Heart left ventricle (tissue), 16 donors: ENCODE data around the gene CHMP3. TPM values are rescaled to one million over a fixed set of nuclear protein-coding genes. Genes with fewer than 3 reads are reported as not detected.

Source experiments
- ATAC-seq, 4 donors: fragments of 200-7000 bp; cut with Tn5 transposase; one replicate each; pipeline ENCODE4 v1.9.1; 2020 to 2022; ENCODE audit warnings: moderate library complexity in 4 of 4, mild to moderate bottlenecking in 3 of 4, moderate number of reproducible peaks in 1 of 4
- DNase-seq, 5 donors: peaks; one replicate each; pipeline ENCODE4 v3.0.0-alpha.2; 2020
- H3K27ac ChIP-seq, 12 donors: fragments of 200-600 bp; sonication (generic) in 4 of 12; one replicate each; pipeline versions ENCODE4 v1.5.0 to v1.8.0; 2016 to 2022; ENCODE audit warnings: mild to moderate bottlenecking in 2 of 12
- H3K27me3 ChIP-seq, 9 donors: fragments of 200-600 bp; sonication (generic) in 2 of 9; one replicate each; pipeline versions ENCODE4 v1.5.1 to v1.8.0; 2016 to 2022; ENCODE audit warnings: mild to moderate bottlenecking in 3 of 9
- H3K36me3 ChIP-seq, 9 donors: fragments of 200-600 bp; sonication (generic) in 2 of 9; one replicate each; pipeline versions ENCODE4 v1.5.0 to v1.8.0; 2018 to 2022; ENCODE audit warnings: mild to moderate bottlenecking in 2 of 9
- H3K4me1 ChIP-seq, 12 donors: fragments of 200-600 bp; sonication (generic) in 4 of 12; one replicate each; pipeline versions ENCODE4 v1.5.0 to v1.8.0; 2016 to 2022; ENCODE audit warnings: mild to moderate bottlenecking in 3 of 12
- H3K4me3 ChIP-seq, 12 donors: fragments of 200-600 bp; sonication (generic) in 4 of 12; one replicate each; pipeline versions ENCODE4 v1.5.0 to v1.8.0; 2017 to 2022; ENCODE audit warnings: mild to moderate bottlenecking in 9 of 12, moderate library complexity in 4 of 12
- H3K9me3 ChIP-seq, 12 donors: fragments of 200-600 bp; sonication (generic) in 4 of 12; one replicate each; pipeline versions ENCODE4 v1.5.0 to v1.8.0; 2016 to 2022; ENCODE audit warnings: mild to moderate bottlenecking in 1 of 12
- POLR2A ChIP-seq, 2 donors: fragments of 450-650 bp; IDR thresholded peaks; one replicate each; pipeline ENCODE4 v1.6.1; 2017; ENCODE audit warnings: antibody characterized with exemption in 2 of 2, mild to moderate bottlenecking in 2 of 2, moderate library complexity in 2 of 2
- WGBS, 4 donors: extraction: QIAGEN DNeasy Blood & Tissue Kit in 2 of 4; methylation state at CpG; one replicate each; pipeline versions ENCODE4 v1.1.5 to v1.1.7; 2013 to 2018; 5-methylcytosine and 5-hydroxymethylcytosine counted together
- intact Hi-C, 10 donors: fragments of 100-400 bp; cut with DNase I; formaldehyde crosslinking; loops; one replicate each; pipeline versions ENCODE4 v1.11.1 to v1.14.2; 2022
- polyA plus RNA-seq, 2 donors: library from polyadenylated mRNA; stranded (reverse); fragments of 200-250 nt; gene quantifications; one replicate each; pipeline ENCODE4 v1.2.3, GENCODE V29; 2013
- total RNA-seq, 9 donors: library from RNA; depleted of rRNA in 2 of 9; stranded (reverse); fragments of >200 nt in 2 of 9; fragmentation: NEBNext Ultra II Directional in 3 of 9; extraction: Animal tissue kit (Norgen Biotek cat#: 25700) in 3 of 9; gene quantifications; one replicate each; pipeline versions ENCODE4 v1.1.0 to v1.2.4, GENCODE V29; 2016 to 2023
- TF ChIP-seq, protein P1 (sequence below), 12 donors: fragments of 200-600 bp; sonication (generic) in 4 of 12; IDR thresholded peaks; one replicate each; pipeline versions ENCODE4 v1.5.0 to v1.8.0; 2018 to 2022; ENCODE audit warnings: antibody characterized with exemption in 12 of 12, mild to moderate bottlenecking in 5 of 12
- donor health status: ischemic (EF 13 %, LVEDD 7.1; RV severe dilation, severe dysfunction).
- donor health status: healthy with polysubstance abuse.
- donor health status: DM: no; HTN: yes; CAD: no.
- donor health status: DM: no; HTN: no; CAD: no.
- donor health status: ischemic (EF 25% LVEDD 6.9; RV normal size, moderate dysfunction).
- donor health status: ischemic (EF 25% LVEDD 5.7; RV mildly dilated, moderate dysfunction).
- donor health status: healthy.
- donor health status: DM: yes; HTN: yes; CAD: no.
- donor health status: ischemic (EF 35%, LVEDD 5.7; RV mildly dilated, moderate dysfunction).
- donor health status: nonischemic (EF 11% LVEDD 7.7; RV severe dilation, severe dysfunction).
- donor health status: DM: yes; HTN: yes; CAD: no.
- donor health status: PGD.
- donor health status: ischemic (EF 29% LVEDD 5.4; RV normal size, mild dysfunction).
- donor health status: nonischemic (EF 23%, LVEDD 6.1; RV moderate dilation, normal function).

The CHMP3 gene
- total and polyA plus RNA-seq, 11 donors, result 50.0 to 178 (median 144) TPM

DNA sequence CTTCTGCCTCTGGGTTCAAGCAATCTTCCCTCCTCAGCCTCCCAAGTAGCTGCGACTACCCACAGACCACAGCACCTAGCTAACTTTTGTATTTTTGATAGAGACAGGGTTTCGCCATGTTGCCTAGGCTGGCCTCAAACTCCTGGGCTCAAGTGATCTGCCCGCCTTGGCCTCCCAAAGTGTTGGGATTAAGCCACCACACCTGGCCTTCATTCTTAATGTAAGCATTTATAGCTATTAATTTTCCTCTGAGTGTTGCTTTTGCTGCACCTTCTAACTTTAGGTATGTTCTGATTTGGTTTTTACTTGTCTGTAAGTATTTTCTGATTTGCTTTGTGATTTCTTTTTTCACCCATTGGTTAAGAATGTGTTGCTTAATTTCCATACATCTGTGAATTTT, 29.7 kb downstream of the CHMP3 start:
- 93 to 100% (median 96%) methylated on average over 3 of the region's 3 CpGs for WGBS, 4 donors
- Histone ChIP-seq H3K27ac (no peak overlapping the region), H3K4me1 (no peaks in the 10 kb centered on the region), H3K27me3 (no peaks in the 10 kb centered on the region), H3K9me3 (peaks cover 0 to 15% (median 2%) of the 10 kb centered on the region in 12 donors), H3K36me3 (peaks cover 0 to 9% (median 7%) of the 10 kb centered on the region in 9 donors), H3K4me3 (no peak overlapping the region)
- TF ChIP-seq, protein P1, sequence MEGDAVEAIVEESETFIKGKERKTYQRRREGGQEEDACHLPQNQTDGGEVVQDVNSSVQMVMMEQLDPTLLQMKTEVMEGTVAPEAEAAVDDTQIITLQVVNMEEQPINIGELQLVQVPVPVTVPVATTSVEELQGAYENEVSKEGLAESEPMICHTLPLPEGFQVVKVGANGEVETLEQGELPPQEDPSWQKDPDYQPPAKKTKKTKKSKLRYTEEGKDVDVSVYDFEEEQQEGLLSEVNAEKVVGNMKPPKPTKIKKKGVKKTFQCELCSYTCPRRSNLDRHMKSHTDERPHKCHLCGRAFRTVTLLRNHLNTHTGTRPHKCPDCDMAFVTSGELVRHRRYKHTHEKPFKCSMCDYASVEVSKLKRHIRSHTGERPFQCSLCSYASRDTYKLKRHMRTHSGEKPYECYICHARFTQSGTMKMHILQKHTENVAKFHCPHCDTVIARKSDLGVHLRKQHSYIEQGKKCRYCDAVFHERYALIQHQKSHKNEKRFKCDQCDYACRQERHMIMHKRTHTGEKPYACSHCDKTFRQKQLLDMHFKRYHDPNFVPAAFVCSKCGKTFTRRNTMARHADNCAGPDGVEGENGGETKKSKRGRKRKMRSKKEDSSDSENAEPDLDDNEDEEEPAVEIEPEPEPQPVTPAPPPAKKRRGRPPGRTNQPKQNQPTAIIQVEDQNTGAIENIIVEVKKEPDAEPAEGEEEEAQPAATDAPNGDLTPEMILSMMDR (IDR thresholded peaks at IDR 0.05), result no peak
- no peak for TF ChIP-seq POLR2A (IDR thresholded peaks at IDR 0.05)
- DNase-seq, result no peak
- intact Hi-C loops, result no loop called here
- ATAC-seq, result no peak

DNA sequence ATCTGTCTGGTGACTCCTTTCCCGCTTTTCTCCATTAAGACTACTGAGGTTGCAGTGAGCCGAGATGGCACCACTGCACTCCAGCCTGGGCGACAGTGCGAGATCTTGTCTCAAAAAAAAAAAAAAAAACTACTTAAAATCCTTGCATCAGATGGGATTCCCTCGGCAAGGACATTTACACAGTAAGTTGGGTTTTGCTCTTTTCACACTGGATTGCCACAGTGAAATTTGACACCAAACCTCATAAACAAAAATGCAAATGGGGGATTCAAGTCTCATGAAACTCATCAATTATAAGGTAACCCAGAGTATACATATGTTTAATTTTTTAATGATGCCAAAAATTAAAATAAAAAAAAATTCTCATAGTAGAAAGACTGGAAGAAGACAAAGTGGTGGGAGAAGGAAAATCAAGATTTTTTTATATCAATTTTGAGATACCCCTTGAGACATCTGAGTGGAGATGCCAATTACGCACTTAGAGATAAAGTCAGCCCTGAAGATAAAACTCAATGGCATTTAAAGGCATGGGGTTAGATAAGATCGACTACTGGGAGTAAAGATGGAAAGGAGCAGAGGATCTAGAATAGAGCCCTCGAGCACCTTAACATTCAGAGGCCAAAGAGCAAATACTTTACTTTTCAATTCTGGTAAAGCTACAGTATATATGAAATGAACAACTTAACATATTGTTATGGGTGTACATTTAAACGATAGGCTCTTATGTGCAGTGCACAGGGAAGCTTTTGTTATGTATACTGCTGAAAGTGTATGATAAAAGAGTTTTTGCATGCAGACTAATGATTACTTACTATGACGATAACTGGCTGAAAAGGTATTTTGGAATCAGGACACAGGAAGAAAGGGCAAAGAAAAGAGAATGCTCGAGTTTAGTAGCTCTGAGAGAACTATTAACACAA, 37.6 kb downstream of the CHMP3 start:
- Histone ChIP-seq H3K27me3 (no peaks in the 10 kb centered on the region), H3K4me3 (no peak overlapping the region), H3K9me3 (peaks cover 0 to 7% (median 0%) of the 10 kb centered on the region in 12 donors), H3K4me1 (no peaks in the 10 kb centered on the region), H3K36me3 (peaks cover 0 to 52% (median 38%) of the 10 kb centered on the region in 9 donors), H3K27ac (no peak overlapping the region)
- 80 to 85% (median 84%) methylated on average over 11 of the region's 11 CpGs for WGBS, 4 donors
- DNase-seq (no peak), ATAC-seq (no peak)
- TF ChIP-seq, protein P1 (IDR thresholded peaks at IDR 0.05), result no peak
- TF ChIP-seq POLR2A (IDR thresholded peaks at IDR 0.05), result no peak
- intact Hi-C loops, result no loop called here

DNA sequence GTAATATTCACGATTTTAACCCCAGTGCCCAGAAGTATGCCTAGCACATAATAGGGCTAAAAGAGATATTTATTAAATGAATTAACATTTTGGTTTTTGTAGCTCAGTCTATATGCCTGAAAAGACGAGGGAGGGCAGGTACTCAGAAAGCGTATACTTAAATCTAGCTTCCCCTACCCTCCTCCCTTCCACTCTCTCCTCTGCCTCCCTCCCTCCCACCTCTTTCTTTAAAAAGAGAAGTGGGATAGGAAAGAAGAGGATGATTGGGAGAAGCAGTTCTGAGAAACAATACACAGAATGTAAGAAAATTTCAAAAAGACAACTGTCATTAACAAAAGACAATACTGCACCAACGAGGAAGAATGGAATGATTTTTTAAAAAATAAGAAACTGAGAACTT, 39.8 kb downstream of the CHMP3 start:
- 95 to 98% (median 96%) methylated on average over 4 of the region's 4 CpGs for WGBS, 4 donors
- ATAC-seq (no peak), DNase-seq (no peak)
- peaks cover 0 to 16% (median 4%) of the 10 kb centered on the region in 12 donors for H3K9me3 ChIP-seq
- no peak overlapping the region for H3K4me3 ChIP-seq
- intact Hi-C loops, result loop anchor here in 1 of 10 donors (5.0 kb wide), 1 partner anchor 39 kb away; the partner anchor contains the start of gene CHMP3
- peaks cover 0 to 4% (median 0%) of the 10 kb centered on the region in 12 donors for H3K4me1 ChIP-seq
- peaks cover 0 to 48% (median 33%) of the 10 kb centered on the region in 9 donors for H3K36me3 ChIP-seq
- no peaks in the 10 kb centered on the region for H3K27me3 ChIP-seq
- no peak for TF ChIP-seq POLR2A (IDR thresholded peaks at IDR 0.05)
- TF ChIP-seq, protein P1 (IDR thresholded peaks at IDR 0.05), result no peak
- H3K27ac ChIP-seq, result no peak overlapping the region

DNA sequence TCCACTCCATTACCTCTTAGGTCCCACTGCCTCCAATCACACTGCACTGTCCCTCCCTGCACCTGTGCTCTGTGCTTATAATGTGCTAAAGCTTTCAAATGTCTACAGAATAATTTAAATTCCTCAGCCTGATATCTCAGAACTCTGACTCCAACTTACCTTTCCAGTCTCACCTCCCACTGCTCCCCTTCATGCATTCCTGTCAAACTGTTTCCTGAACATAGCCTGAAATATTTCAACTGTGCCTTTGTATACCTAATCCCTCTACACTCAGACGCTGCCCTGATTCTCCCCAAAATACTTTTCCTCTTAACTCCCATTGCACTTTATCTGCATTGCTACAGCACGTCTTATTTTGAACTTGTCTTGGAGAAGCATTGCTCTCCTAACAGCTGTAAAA, 40.5 kb downstream of the CHMP3 start:
- Histone ChIP-seq H3K27ac (no peak overlapping the region), H3K4me3 (no peak overlapping the region), H3K36me3 (peaks cover 0 to 40% (median 25%) of the 10 kb centered on the region in 9 donors), H3K9me3 (peaks cover 0 to 16% (median 4%) of the 10 kb centered on the region in 12 donors), H3K4me1 (peaks cover 0 to 6% (median 0%) of the 10 kb centered on the region in 12 donors), H3K27me3 (no peaks in the 10 kb centered on the region)
- WGBS, 4 donors, result 86 to 90% (median 87%) methylated on average over 2 of the region's 2 CpGs
- no peak for DNase-seq
- no peak for TF ChIP-seq POLR2A (IDR thresholded peaks at IDR 0.05)
- TF ChIP-seq, protein P1 (IDR thresholded peaks at IDR 0.05), result no peak
- ATAC-seq, result no peak
- intact Hi-C loops, result loop anchor here in 1 of 10 donors (5.0 kb wide), 1 partner anchor 40 kb away; the partner anchor contains the start of gene CHMP3
